ENCODE data around the gene ASTL. TPM values are rescaled to one million over a fixed set of nuclear protein-coding genes. Genes with fewer than 3 reads are reported as not detected.

The ASTL gene
- total RNA-seq, 4 donors from 2014 or later: not detected

- H3K4me3 ChIP-seq: no peak overlapping the region
- H3K27ac ChIP-seq: no peak overlapping the region
- no peaks in the 10 kb centered on the region for H3K36me3 ChIP-seq
- in situ Hi-C loops (cut with MboI; ENCODE audit: low sequenced_read_pairs in 4 of 4): loop anchor here in 2 of 4 donors (25.0 kb wide), 1 partner anchor 90 kb away; no protein-coding TSS in a partner anchor
- TF ChIP-seq CTCF (IDR thresholded peaks at IDR 0.05 in 4 of 5, conservative IDR thresholded peaks at IDR 0.05 in 1 of 5) (no peak), POLR2A (IDR thresholded peaks at IDR 0.05) (no peak)
- intact Hi-C loops (cut with DNase I; ENCODE audit: low total_unique reads): no loop called here
- ATAC-seq (no peak), DNase-seq (peak in 1 of 2 donors; percentile 6)
- no peaks in the 10 kb centered on the region for H3K9me3 ChIP-seq
- H3K4me1 ChIP-seq: peaks cover 14 to 19% of the 10 kb centered on the region in 2 donors
- no peaks in the 10 kb centered on the region for H3K27me3 ChIP-seq
Observed at GRCh38 chr2:96102596-96103186, 35.6 kb downstream of the ASTL start.

GRCh38 chr2:96100893-96101304, 37.4 kb downstream of the ASTL start:
- Histone ChIP-seq H3K9me3 (no peaks in the 10 kb centered on the region), H3K27me3 (no peaks in the 10 kb centered on the region), H3K36me3 (no peaks in the 10 kb centered on the region), H3K27ac (peak overlapping the region in 3 of 4 donors; percentile 15 to 77 (median 20)), H3K4me3 (no peak overlapping the region), H3K4me1 (peaks cover 14 to 19% of the 10 kb centered on the region in 2 donors)
- intact Hi-C loops (cut with DNase I; ENCODE audit: low total_unique reads) (no loop called here), in situ Hi-C loops (cut with MboI; ENCODE audit: low sequenced_read_pairs in 4 of 4) (loop anchor here in 2 of 4 donors (25.0 kb wide), 1 partner anchor 89 kb away; no protein-coding TSS in a partner anchor)
- no peak for ATAC-seq
- no peak for TF ChIP-seq CTCF (IDR thresholded peaks at IDR 0.05 in 4 of 5, conservative IDR thresholded peaks at IDR 0.05 in 1 of 5)
- no peak for TF ChIP-seq POLR2A (IDR thresholded peaks at IDR 0.05)
- DNase-seq: peak; percentile 1 to 8

GRCh38 chr2:96099861-96100798, 38.2 kb downstream of the ASTL start:
- H3K27me3 ChIP-seq: no peaks in the 10 kb centered on the region
- H3K4me3 ChIP-seq: no peak overlapping the region
- in situ Hi-C loops (cut with MboI; ENCODE audit: low sequenced_read_pairs in 4 of 4) (loop anchor here in 2 of 4 donors (25.0 kb wide), 1 partner anchor 88 kb away; no protein-coding TSS in a partner anchor), intact Hi-C loops (cut with DNase I; ENCODE audit: low total_unique reads) (no loop called here)
- ATAC-seq (no peak), DNase-seq (peak; percentile 1 to 6)
- H3K27ac ChIP-seq: peak overlapping the region; percentile 20 to 77 (median 76)
- H3K9me3 ChIP-seq: no peaks in the 10 kb centered on the region
- no peaks in the 10 kb centered on the region for H3K36me3 ChIP-seq
- TF ChIP-seq CTCF (IDR thresholded peaks at IDR 0.05 in 4 of 5, conservative IDR thresholded peaks at IDR 0.05 in 1 of 5) (no peak), POLR2A (IDR thresholded peaks at IDR 0.05) (no peak)
- peaks cover 14 to 19% of the 10 kb centered on the region in 2 donors for H3K4me1 ChIP-seq

- H3K9me3 ChIP-seq: no peaks in the 10 kb centered on the region
- intact Hi-C loops (cut with DNase I; ENCODE audit: low total_unique reads) (no loop called here), in situ Hi-C loops (cut with MboI; ENCODE audit: low sequenced_read_pairs in 4 of 4) (no loop called here)
- ATAC-seq (peak; percentile 79 to 89), DNase-seq (peak; percentile 25 to 45)
- no peaks in the 10 kb centered on the region for H3K36me3 ChIP-seq
- H3K27me3 ChIP-seq: no peaks in the 10 kb centered on the region
- peaks cover 14 to 19% of the 10 kb centered on the region in 2 donors for H3K4me1 ChIP-seq
- H3K27ac ChIP-seq: peak overlapping the region; percentile 68 to 77 (median 76)
- TF ChIP-seq CTCF (IDR thresholded peaks at IDR 0.05 in 4 of 5, conservative IDR thresholded peaks at IDR 0.05 in 1 of 5) (no peak), POLR2A (IDR thresholded peaks at IDR 0.05) (no peak)
- H3K4me3 ChIP-seq: no peak overlapping the region
Observed at GRCh38 chr2:96098900-96099590, 39.3 kb downstream of the ASTL start.

Data from gastrocnemius medialis (tissue), 4 donors.